HG03378 (cell line): ENCODE results near the gene ZNF516.

Source experiments
- ATAC-seq: cut with Tn5 transposase; IDR thresholded peaks from one replicate; pipeline ENCODE4 v1.9.1; 2021; ENCODE audit warnings: mild to moderate bottlenecking, moderate library complexity; ENCODE audit not compliant: unreplicated experiment

The ZNF516 gene

GRCh38 chr18:76443519-76444445 lies 51.3 kb downstream of the ZNF516 start:
- ATAC-seq: no peak

GRCh38 chr18:76442413-76443171 lies 52.5 kb downstream of the ZNF516 start:
- no peak for ATAC-seq

- no peak for ATAC-seq
These were observed 53.2 kb downstream of the ZNF516 start for GRCh38 chr18:76441668-76442412.

GRCh38 chr18:76441002-76441667 lies 53.9 kb downstream of the ZNF516 start:
- no peak for ATAC-seq

GRCh38 chr18:76437910-76438309 lies 57.1 kb downstream of the ZNF516 start:
- ATAC-seq: no peak

- ATAC-seq: no peak
These were observed 58.0 kb downstream of the ZNF516 start for GRCh38 chr18:76437011-76437410.

- ATAC-seq: no peak
These were observed 58.7 kb downstream of the ZNF516 start for GRCh38 chr18:76436342-76436741.

- ATAC-seq: no peak
These were observed 59.6 kb downstream of the ZNF516 start for GRCh38 chr18:76435316-76435989.

- ATAC-seq: no peak
These were observed 60.6 kb downstream of the ZNF516 start for GRCh38 chr18:76434452-76434851.

- ATAC-seq: no peak
These were observed 61.3 kb downstream of the ZNF516 start for GRCh38 chr18:76433788-76434187.

GRCh38 chr18:76432970-76433767 lies 61.9 kb downstream of the ZNF516 start:
- ATAC-seq: no peak

GRCh38 chr18:76432274-76432755 lies 62.7 kb downstream of the ZNF516 start:
- no peak for ATAC-seq

GRCh38 chr18:76431437-76432273 lies 63.4 kb downstream of the ZNF516 start:
- ATAC-seq: no peak

- ATAC-seq: no peak
These were observed 64.4 kb downstream of the ZNF516 start for GRCh38 chr18:76430636-76431035.

GRCh38 chr18:76429262-76430126 lies 65.5 kb downstream of the ZNF516 start:
- ATAC-seq: no peak

- no peak for ATAC-seq
These were observed 66.4 kb downstream of the ZNF516 start for GRCh38 chr18:76428396-76429261.
